K562 (cell line): ENCODE data around the gene SLC11A1. TPM values are rescaled to one million over a fixed set of nuclear protein-coding genes. Genes with fewer than 3 reads are reported as not detected.
A peak's percentile ranks its signal among the peaks of the same experiment; 100 is the strongest.

Source experiments
- ARNT ChIP-seq, 2 experiments: fragments of 450-650 bp; IDR thresholded peaks; 2 replicates each; pipeline ENCODE4 v1.6.1; 2016; ENCODE audit warnings: mild to moderate bottlenecking in 1 of 2
- CC2D1A ChIP-seq: fragments of 450-650 bp; IDR thresholded peaks from 2 replicates; pipeline ENCODE4 v1.6.1; 2017; ENCODE audit warnings: mild to moderate bottlenecking
- CGGBP1 ChIP-seq: fragments of 250-450 bp; sonication (Bioruptor Pico); IDR thresholded peaks from 2 replicates; pipeline ENCODE4 v1.9.0; 2021; ENCODE audit warnings: mild to moderate bottlenecking
- FIP1L1 ChIP-seq: fragments of 200-400 bp; formaldehyde crosslinking; IDR thresholded peaks from 2 replicates; pipeline ENCODE4 v1.6.1; 2018; ENCODE audit warnings: mild to moderate bottlenecking, low read depth, low read length; ENCODE audit not compliant: poor library complexity, severe bottlenecking
- FOXM1 ChIP-seq, 2 experiments: fragments of 450-650 bp in 1 of 2; sonication (generic) in 1 of 2; formaldehyde crosslinking in 1 of 2; IDR thresholded peaks; 2 replicates each; pipeline versions ENCODE4 v1.6.1 to v1.9.0; 2017 to 2022; ENCODE audit warnings: low read depth in 2 of 2, mild to moderate bottlenecking in 2 of 2, missing genetic modification reagents in 1 of 2, moderate library complexity in 1 of 2
- JUNB ChIP-seq: fragments of 450-650 bp; formaldehyde crosslinking; conservative IDR thresholded peaks from 2 replicates; pipeline ENCODE4 v1.4.0; 2020; ENCODE audit warnings: mild to moderate bottlenecking
- KAT7 ChIP-seq: sonication (generic); formaldehyde crosslinking; IDR thresholded peaks from 2 replicates; pipeline ENCODE4 v1.8.0; 2022; ENCODE audit warnings: missing genetic modification reagents, mild to moderate bottlenecking, borderline replicate concordance
- LEF1 ChIP-seq: fragments of 450-650 bp; IDR thresholded peaks from 2 replicates; pipeline ENCODE4 v1.6.1; 2016; ENCODE audit warnings: mild to moderate bottlenecking
- MAZ ChIP-seq, 2 experiments: fragments of 450-650 bp in 1 of 2; sonication (generic) in 1 of 2; formaldehyde crosslinking; IDR thresholded peaks in 1 of 2; conservative IDR thresholded peaks in 1 of 2; 2 replicates each; pipeline versions ENCODE4 v1.4.0 to v1.5.0; 2020; ENCODE audit warnings: mild to moderate bottlenecking in 1 of 2, missing genetic modification reagents in 1 of 2
- NFATC3 ChIP-seq: fragments of 450-650 bp; IDR thresholded peaks from 2 replicates; pipeline ENCODE4 v1.6.1; 2017; ENCODE audit warnings: mild to moderate bottlenecking
- NFIC ChIP-seq: fragments of 450-650 bp; IDR thresholded peaks from 2 replicates; pipeline ENCODE4 v1.6.1; 2017; ENCODE audit warnings: mild to moderate bottlenecking, inconsistent platforms
- PPARD ChIP-seq: fragments of 250-450 bp; sonication (Bioruptor Pico); IDR thresholded peaks from 2 replicates; pipeline ENCODE4 v1.8.0; 2022; ENCODE audit warnings: inconsistent platforms, mild to moderate bottlenecking, moderate library complexity
- RUNX1 ChIP-seq: sonication (generic); IDR thresholded peaks from 2 replicates; pipeline ENCODE4 v1.6.1; 2016; ENCODE audit warnings: antibody characterized with exemption, low read depth
- SAFB ChIP-seq: fragments of 200-400 bp; formaldehyde crosslinking; IDR thresholded peaks from 2 replicates; pipeline ENCODE4 v1.6.1; 2017; ENCODE audit warnings: low read depth, low read length, borderline replicate concordance
- SMARCB1 ChIP-seq: IDR thresholded peaks from 2 replicates; pipeline ENCODE4 v1.6.1; 2011; ENCODE audit warnings: improper control_type of control experiment, low read depth; ENCODE audit not compliant: insufficient read length
- SNAPC5 ChIP-seq: fragments of 250-450 bp; sonication (Bioruptor Pico); IDR thresholded peaks from 2 replicates; pipeline ENCODE4 v1.8.0; 2021; ENCODE audit warnings: moderate library complexity, mild to moderate bottlenecking, inconsistent platforms
- SRSF1 ChIP-seq: fragments of 200-400 bp; formaldehyde crosslinking; IDR thresholded peaks from 2 replicates; pipeline ENCODE4 v1.6.1; 2017; ENCODE audit warnings: mild to moderate bottlenecking, low read depth, low read length, moderate library complexity
- TBP ChIP-seq: optimal IDR thresholded peaks from 2 replicates; pipeline ENCODE3; 2011; ENCODE audit warnings: low read depth, low read length, improper control_type of control experiment
- XRCC5 ChIP-seq: fragments of 200-400 bp; formaldehyde crosslinking; IDR thresholded peaks from 2 replicates; pipeline ENCODE4 v1.6.1; 2017; ENCODE audit warnings: low read depth, mild to moderate bottlenecking, low read length
- ZNF212 ChIP-seq: fragments of 450-650 bp; formaldehyde crosslinking; IDR thresholded peaks from 2 replicates; pipeline ENCODE4 v1.4.0; 2020; ENCODE audit warnings: mild to moderate bottlenecking
- ZNF282 ChIP-seq: sonication (generic); formaldehyde crosslinking; IDR thresholded peaks from 2 replicates; pipeline ENCODE4 v1.8.1; 2023; ENCODE audit warnings: missing genetic modification reagents
- ZNF76 ChIP-seq: fragments of 250-450 bp; sonication (Bioruptor Pico); IDR thresholded peaks from 2 replicates; pipeline ENCODE4 v1.4.0; 2020; ENCODE audit warnings: mild to moderate bottlenecking, moderate library complexity, borderline replicate concordance
- polyA plus RNA-seq, 8 experiments: library from polyadenylated mRNA; depleted of rRNA in 4 of 8; stranded (reverse) in 5 of 8; unstranded in 3 of 8; fragments of >200 nt; fragmentation: Nextera tagmentation in 2 of 8; fragmentation: Illumina TruSeq in 1 of 8; extraction: Ambion mirVana in 2 of 8; extraction: Trizol in 1 of 8; gene quantifications; 2 replicates each; pipeline versions ENCODE4 v1.2.1 to v1.2.3, GENCODE V29; 2011 to 2014; ENCODE audit warnings: inconsistent platforms in 1 of 8, missing spikeins in 1 of 8
- total RNA-seq, 7 experiments: library from RNA; depleted of rRNA in 6 of 7; stranded (reverse); fragments of >200 nt in 6 of 7; fragmentation: Illumina TruSeq in 2 of 7; extraction: Trizol in 2 of 7; gene quantifications; 2 replicates each; pipeline versions ENCODE4 v1.2.1 to v1.2.3, GENCODE V29; 2011 to 2021; ENCODE audit warnings: low replicate concordance in 1 of 7
- TF ChIP-seq, protein P1 (sequence below): fragments of 450-650 bp; IDR thresholded peaks from 2 replicates; pipeline ENCODE4 v1.6.1; 2018; ENCODE audit warnings: mild to moderate bottlenecking, low read depth; ENCODE audit not compliant: partially characterized antibody
- TF ChIP-seq, protein P2 (sequence below): sonication (generic); formaldehyde crosslinking; IDR thresholded peaks from 2 replicates; pipeline ENCODE4 v1.9.0; 2022; ENCODE audit warnings: mild to moderate bottlenecking, missing genetic modification reagents
- TF ChIP-seq, protein P3 (sequence below): fragments of 450-650 bp; IDR thresholded peaks from 2 replicates; pipeline ENCODE4 v1.6.1; 2014; ENCODE audit warnings: low read depth, mild to moderate bottlenecking, moderate library complexity, borderline replicate concordance

SLC11A1 gene
- total and polyA plus RNA-seq, 9 of the 15 experiments (the other 6 are each of a cell fraction or from before 2014, with no cell fraction given) = 0.35 to 1.6 (median 0.65) TPM

DNA sequence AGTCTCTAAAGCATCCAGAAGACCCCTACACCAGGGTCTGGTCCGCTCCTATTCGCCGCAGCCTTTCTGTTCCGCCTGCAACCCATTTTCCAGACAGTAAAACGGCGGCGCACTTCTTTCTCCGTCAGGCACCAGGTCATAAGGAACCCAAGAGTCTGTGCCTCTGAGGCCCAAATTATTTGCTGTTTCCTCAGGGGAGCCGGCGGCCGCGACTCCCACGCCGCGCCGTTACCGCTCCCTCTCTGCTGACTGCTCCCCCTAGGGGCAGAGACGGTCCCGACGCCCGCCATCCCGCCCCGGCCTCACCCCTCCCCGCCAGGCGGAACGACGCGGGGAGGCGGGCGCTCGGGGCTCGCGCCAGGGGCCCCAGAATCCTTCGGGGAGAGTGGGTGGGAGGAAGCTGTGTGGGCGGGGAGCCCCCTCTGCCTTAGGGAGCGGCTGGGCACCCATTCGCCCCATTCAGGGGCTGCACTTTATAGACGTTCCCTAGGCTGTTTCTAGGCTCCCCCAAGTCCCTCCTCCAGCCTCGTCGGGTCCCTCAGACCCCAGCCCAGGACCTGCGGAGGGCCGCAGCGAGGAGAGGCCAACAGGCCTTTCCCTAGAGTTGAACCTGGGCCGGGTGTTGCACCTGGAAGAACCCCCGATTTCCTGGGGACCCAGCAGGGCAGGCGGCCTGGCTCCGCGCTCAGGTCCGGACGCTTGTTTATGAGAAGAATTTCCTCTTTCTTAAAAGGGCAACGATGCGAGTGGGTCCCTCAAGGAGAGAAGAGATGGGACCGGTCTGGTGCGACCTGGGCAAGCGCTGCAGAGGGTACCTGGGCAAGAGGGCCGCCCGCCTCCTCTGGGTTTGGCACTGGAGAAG, 14.0 kb downstream of the SLC11A1 start (continued):
- no peak for TF ChIP-seq NFIC
- no peak for TF ChIP-seq ZNF76 (CRISPR knock-in tag)
- TF ChIP-seq CGGBP1 (CRISPR knock-in tag) = no peak
- no peak for TF ChIP-seq PPARD (CRISPR knock-in tag)
- peak; percentile 82 for TF ChIP-seq XRCC5
- TF ChIP-seq FOXM1 (IDR thresholded peaks at IDR 0.05; ENCODE audit: low read depth) = peak; percentile 94
- no peak for TF ChIP-seq FOXM1 (CRISPR knock-in tag; IDR thresholded peaks at IDR 0.05; ENCODE audit: low read depth)
- TF ChIP-seq, protein P1, sequence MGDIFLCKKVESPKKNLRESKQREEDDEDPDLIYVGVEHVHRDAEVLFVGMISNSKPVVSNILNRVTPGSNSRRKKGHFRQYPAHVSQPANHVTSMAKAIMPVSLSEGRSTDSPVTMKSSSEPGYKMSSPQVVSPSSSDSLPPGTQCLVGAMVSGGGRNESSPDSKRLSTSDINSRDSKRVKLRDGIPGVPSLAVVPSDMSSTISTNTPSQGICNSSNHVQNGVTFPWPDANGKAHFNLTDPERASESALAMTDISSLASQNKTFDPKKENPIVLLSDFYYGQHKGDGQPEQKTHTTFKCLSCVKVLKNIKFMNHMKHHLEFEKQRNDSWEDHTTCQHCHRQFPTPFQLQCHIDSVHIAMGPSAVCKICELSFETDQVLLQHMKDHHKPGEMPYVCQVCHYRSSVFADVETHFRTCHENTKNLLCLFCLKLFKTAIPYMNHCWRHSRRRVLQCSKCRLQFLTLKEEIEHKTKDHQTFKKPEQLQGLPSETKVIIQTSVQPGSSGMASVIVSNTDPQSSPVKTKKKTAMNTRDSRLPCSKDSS = no peak
- TF ChIP-seq SAFB = peak; percentile 52; the same call in 1 of the 2 replicates
- TF ChIP-seq SRSF1 = no peak
- TF ChIP-seq CC2D1A = 0 out of 2 replicates have a peak, but pooled peaks have one; percentile 60
- no peak for TF ChIP-seq ZNF282 (CRISPR knock-in tag)
- TF ChIP-seq SNAPC5 = no peak
- no peak for TF ChIP-seq LEF1
- TF ChIP-seq TBP = no peak
- no peak for TF ChIP-seq ARNT (IDR thresholded peaks at IDR 0.05)
- no peak for TF ChIP-seq JUNB (CRISPR knock-in tag)
- TF ChIP-seq, protein P2, sequence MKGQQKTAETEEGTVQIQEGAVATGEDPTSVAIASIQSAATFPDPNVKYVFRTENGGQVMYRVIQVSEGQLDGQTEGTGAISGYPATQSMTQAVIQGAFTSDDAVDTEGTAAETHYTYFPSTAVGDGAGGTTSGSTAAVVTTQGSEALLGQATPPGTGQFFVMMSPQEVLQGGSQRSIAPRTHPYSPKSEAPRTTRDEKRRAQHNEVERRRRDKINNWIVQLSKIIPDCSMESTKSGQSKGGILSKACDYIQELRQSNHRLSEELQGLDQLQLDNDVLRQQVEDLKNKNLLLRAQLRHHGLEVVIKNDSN (CRISPR knock-in tag) = no peak
- TF ChIP-seq MAZ (CRISPR knock-in tag; conservative IDR thresholded peaks at IDR 0.05 in 1 of 2, IDR thresholded peaks at IDR 0.05 in 1 of 2) = peak; percentile 98 to 99
- TF ChIP-seq SMARCB1 = no peak
- TF ChIP-seq ZNF212 (CRISPR knock-in tag) = no peak
- no peak for TF ChIP-seq RUNX1
- peak; percentile 76 for TF ChIP-seq FIP1L1
- TF ChIP-seq KAT7 (CRISPR knock-in tag) = peak; percentile 68; the same call in 1 of the 2 replicates
- TF ChIP-seq, protein P3, sequence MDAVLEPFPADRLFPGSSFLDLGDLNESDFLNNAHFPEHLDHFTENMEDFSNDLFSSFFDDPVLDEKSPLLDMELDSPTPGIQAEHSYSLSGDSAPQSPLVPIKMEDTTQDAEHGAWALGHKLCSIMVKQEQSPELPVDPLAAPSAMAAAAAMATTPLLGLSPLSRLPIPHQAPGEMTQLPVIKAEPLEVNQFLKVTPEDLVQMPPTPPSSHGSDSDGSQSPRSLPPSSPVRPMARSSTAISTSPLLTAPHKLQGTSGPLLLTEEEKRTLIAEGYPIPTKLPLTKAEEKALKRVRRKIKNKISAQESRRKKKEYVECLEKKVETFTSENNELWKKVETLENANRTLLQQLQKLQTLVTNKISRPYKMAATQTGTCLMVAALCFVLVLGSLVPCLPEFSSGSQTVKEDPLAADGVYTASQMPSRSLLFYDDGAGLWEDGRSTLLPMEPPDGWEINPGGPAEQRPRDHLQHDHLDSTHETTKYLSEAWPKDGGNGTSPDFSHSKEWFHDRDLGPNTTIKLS = no peak
- no peak for TF ChIP-seq NFATC3
